Kidney epithelial cell (primary cell): ENCODE measurements around the gene PCDHGA11. TPM values are rescaled to one million over a fixed set of nuclear protein-coding genes. Genes with fewer than 3 reads are reported as not detected.
"Not testable (repeated sequence)": the region's sequence is repeated elsewhere in the genome, so short reads cannot be mapped to it uniquely, and the experiment has no call there.

Experiments used
- DNase-seq: peaks from one replicate; pipeline ENCODE4 v3.0.0-alpha.2; 2010; ENCODE audit warnings: low read depth
- H3K27me3 ChIP-seq: 2 replicates; pipeline ENCODE4 v1.6.0; 2011; ENCODE audit warnings: low read length; ENCODE audit not compliant: control insufficient read depth, insufficient read depth
- H3K36me3 ChIP-seq: 2 replicates; pipeline ENCODE4 v1.5.1; 2011; ENCODE audit warnings: low read length; ENCODE audit not compliant: control insufficient read depth, insufficient read depth
- H3K4me3 ChIP-seq: 2 replicates; pipeline ENCODE4 v1.5.1; 2011; ENCODE audit warnings: low read depth, mild to moderate bottlenecking, control low read depth, low read length
- CTCF ChIP-seq: IDR thresholded peaks from 2 replicates; pipeline ENCODE4 v1.5.1; 2011; ENCODE audit warnings: mild to moderate bottlenecking, moderate library complexity, low read length, control low read depth, inconsistent platforms; ENCODE audit not compliant: insufficient read depth, poor library complexity, severe bottlenecking
- total RNA-seq: library from RNA; depleted of rRNA; stranded (reverse); fragments of >200 nt; gene quantifications from 2 replicates; pipeline ENCODE4 v1.2.3, GENCODE V29; 2015

Gene PCDHGA11
- total RNA-seq, 1 donor from 2014 or later, result 7.4 TPM

GRCh38 chr5:141409598-141410306 lies 11.1 kb upstream of the PCDHGA11 start:
- H3K4me3 ChIP-seq, result no peak overlapping the region
- no peak for TF ChIP-seq CTCF
- no peaks in the 10 kb centered on the region for H3K36me3 ChIP-seq
- peaks cover 15% of the 10 kb centered on the region for H3K27me3 ChIP-seq
- no peak for DNase-seq

GRCh38 chr5:141411575-141411974 lies 9.3 kb upstream of the PCDHGA11 start:
- no peak for DNase-seq
- H3K36me3 ChIP-seq, result no peaks in the 10 kb centered on the region
- peaks cover 16% of the 10 kb centered on the region for H3K27me3 ChIP-seq
- no peak for TF ChIP-seq CTCF
- no peak overlapping the region for H3K4me3 ChIP-seq

- peak within 1 kb of the TSS; percentile 30 for H3K4me3 ChIP-seq
Measured at GRCh38 chr5:141412854-141413539, 7.9 kb upstream of the PCDHGA11 start, which contains the start of gene PCDHGA10. Gene PCDHGA10 (plus strand): TSS chr5:141412987. CDS start chr5:141413176, 189 bp downstream.

GRCh38 chr5:141413540-141414069 lies 7.2 kb upstream of the PCDHGA11 start:
- DNase-seq, result no peak
- no peak for TF ChIP-seq CTCF
- Histone ChIP-seq H3K4me3 (peak overlapping the region; percentile 30), H3K36me3 (no peaks in the 10 kb centered on the region), H3K27me3 (peaks cover 14% of the 10 kb centered on the region)

More at GRCh38 chr5:141412854-141413539, 7.9 kb upstream of the PCDHGA11 start, which contains the start of gene PCDHGA10:
- no peaks in the 10 kb centered on the region for H3K36me3 ChIP-seq
- peak; percentile 34 for TF ChIP-seq CTCF
- no peak for DNase-seq
- H3K27me3 ChIP-seq, result peaks cover 16% of the 10 kb centered on the region

GRCh38 chr5:141414548-141415274 lies 6.1 kb upstream of the PCDHGA11 start:
- DNase-seq, H3K4me3 ChIP-seq, H3K36me3 ChIP-seq: not testable (repeated sequence)
- H3K27me3 ChIP-seq, result peaks cover 18% of the 10 kb centered on the region

GRCh38 chr5:141415275-141415618 lies 5.6 kb upstream of the PCDHGA11 start:
- H3K4me3 ChIP-seq, DNase-seq, H3K36me3 ChIP-seq: not testable (repeated sequence)
- peaks cover 14% of the 10 kb centered on the region for H3K27me3 ChIP-seq
